CD14-positive monocyte (primary cell): ENCODE data around the gene COL9A3. TPM values are rescaled to one million over a fixed set of nuclear protein-coding genes. Genes with fewer than 3 reads are reported as not detected.
A peak's percentile ranks its signal among the peaks of the same experiment; 100 is the strongest.

Experiments
- DNase-seq, 3 donors: peaks; one replicate each; pipeline ENCODE4 v3.0.0-alpha.2; 2011 to 2022
- H2AFZ ChIP-seq: 2 replicates; pipeline ENCODE4 v1.6.0; 2012; ENCODE audit warnings: mild to moderate bottlenecking, low read depth, low read length, inconsistent platforms; ENCODE audit not compliant: insufficient read depth, poor library complexity, severe bottlenecking
- H3K27ac ChIP-seq, 2 donors: 1 replicate in 1 of 2; 2 replicates in 1 of 2; pipeline ENCODE4 v1.5.1; 2012 to 2013; ENCODE audit warnings: low read length in 2 of 2, control low read depth in 1 of 2, inconsistent platforms in 1 of 2, low read depth in 1 of 2, mild to moderate bottlenecking in 1 of 2
- H3K27me3 ChIP-seq, 2 donors: one replicate each; pipeline versions ENCODE4 v1.6.0 to v1.6.1; 2011 to 2013; ENCODE audit warnings: low read length in 2 of 2; ENCODE audit not compliant: control insufficient read depth in 2 of 2, insufficient read depth in 2 of 2
- H3K36me3 ChIP-seq, 2 donors: replicated peaks in 1 of 2; 1 replicate in 1 of 2; 2 replicates in 1 of 2; pipeline versions ENCODE4 v1.5.1 to v1.6.1; 2012 to 2013; ENCODE audit warnings: low read length in 2 of 2, control low read depth in 1 of 2, inconsistent platforms in 1 of 2, mild to moderate bottlenecking in 1 of 2; ENCODE audit not compliant: insufficient read depth in 2 of 2, control insufficient read depth in 1 of 2
- H3K4me1 ChIP-seq, 2 donors: 1 replicate in 1 of 2; 2 replicates in 1 of 2; pipeline versions ENCODE4 v1.5.1 to v1.6.1; 2012 to 2013; ENCODE audit warnings: low read length in 2 of 2, control low read depth in 1 of 2, inconsistent platforms in 1 of 2, mild to moderate bottlenecking in 1 of 2, moderate library complexity in 1 of 2; ENCODE audit not compliant: insufficient read depth in 2 of 2, control insufficient read depth in 1 of 2
- H3K4me2 ChIP-seq: replicated peaks from 2 replicates; pipeline ENCODE3; 2012; ENCODE audit warnings: low read length, moderate library complexity, mild to moderate bottlenecking; ENCODE audit not compliant: poor library complexity, severe bottlenecking; ENCODE audit errors: extremely low read depth
- H3K4me3 ChIP-seq, 3 experiments: fragments of 200-600 bp in 1 of 3; sonication (generic) in 1 of 3; replicated peaks in 1 of 3; 1 replicate in 2 of 3; 2 replicates in 1 of 3; pipeline ENCODE4 v1.5.1; 2011 to 2013; ENCODE audit warnings: low read length in 3 of 3, mild to moderate bottlenecking in 3 of 3, control low read depth in 2 of 3, low read depth in 2 of 3, inconsistent platforms in 1 of 3, moderate library complexity in 1 of 3
- H3K79me2 ChIP-seq: 2 replicates; pipeline ENCODE4 v1.6.0; 2012; ENCODE audit warnings: mild to moderate bottlenecking, control low read depth, inconsistent platforms, low read length, moderate library complexity; ENCODE audit not compliant: insufficient read depth
- H3K9ac ChIP-seq: 2 replicates; pipeline ENCODE4 v1.6.0; 2017; ENCODE audit warnings: low read length, mild to moderate bottlenecking; ENCODE audit not compliant: insufficient read depth, poor library complexity, severe bottlenecking
- H3K9me3 ChIP-seq, 2 donors: replicated peaks in 1 of 2; 1 replicate in 1 of 2; 2 replicates in 1 of 2; pipeline versions ENCODE4 v1.5.1 to v1.6.1; 2012 to 2013; ENCODE audit warnings: low read length in 2 of 2, control low read depth in 1 of 2; ENCODE audit not compliant: control insufficient read depth in 1 of 2, insufficient read depth in 1 of 2
- H4K20me1 ChIP-seq: 2 replicates; pipeline ENCODE4 v1.6.0; 2012; ENCODE audit warnings: mild to moderate bottlenecking, low read length, control low read depth, moderate library complexity; ENCODE audit not compliant: insufficient read depth
- H3K27ac Mint-ChIP-seq, 7 donors: one replicate each; pipeline ENCODE4 v1.8.0; 2020; ENCODE audit warnings: mild to moderate bottlenecking in 7 of 7, mixed read lengths in 7 of 7, moderate library complexity in 6 of 7, inconsistent platforms in 2 of 7
- H3K27me3 Mint-ChIP-seq, 3 donors: one replicate each; pipeline ENCODE4 v1.8.0; 2021 to 2022; ENCODE audit warnings: low read depth in 3 of 3, mild to moderate bottlenecking in 3 of 3, mixed read lengths in 3 of 3, moderate library complexity in 3 of 3, inconsistent platforms in 1 of 3
- H3K36me3 Mint-ChIP-seq, 2 donors: one replicate each; pipeline ENCODE4 v1.8.0; 2020; ENCODE audit warnings: mixed read lengths in 2 of 2, inconsistent platforms in 1 of 2, mild to moderate bottlenecking in 1 of 2
- H3K4me1 Mint-ChIP-seq: one replicate; pipeline ENCODE4 v1.8.0; 2020; ENCODE audit warnings: mild to moderate bottlenecking, mixed read lengths
- H3K4me3 Mint-ChIP-seq, 2 donors: one replicate each; pipeline ENCODE4 v1.8.0; 2020; ENCODE audit warnings: mild to moderate bottlenecking in 2 of 2, mixed read lengths in 2 of 2, moderate library complexity in 1 of 2
- H3K9me3 Mint-ChIP-seq, 7 donors: one replicate each; pipeline ENCODE4 v1.8.0; 2020 to 2022; ENCODE audit warnings: mixed read lengths in 7 of 7, mild to moderate bottlenecking in 6 of 7, moderate library complexity in 6 of 7, inconsistent platforms in 2 of 7
- CTCF ChIP-seq: fragments of 200-600 bp; IDR thresholded peaks from one replicate; pipeline ENCODE4 v1.8.0; 2022; ENCODE audit warnings: antibody characterized with exemption, mild to moderate bottlenecking
- WGBS: methylation state at CpG from one replicate; pipeline ENCODE4 v1.1.5; 2013; ENCODE audit warnings: missing lambda C conversion rate; ENCODE audit not compliant: insufficient coverage; 5-methylcytosine and 5-hydroxymethylcytosine counted together
- intact Hi-C, 2 donors: fragments of 100-400 bp; cut with micrococcal nuclease; formaldehyde crosslinking; loops; one replicate each; pipeline versions ENCODE4 v1.15.0 to v1.15.1; 2023
- polyA plus RNA-seq, 3 donors: library from polyadenylated mRNA; depleted of rRNA in 1 of 3; unstranded in 2 of 3; stranded (reverse) in 1 of 3; fragments of 300-500 nt in 2 of 3; fragments of >200 nt in 1 of 3; fragmentation: Illumina TruSeq in 2 of 3; gene quantifications; 1 replicate in 2 of 3; 2 replicates in 1 of 3; pipeline ENCODE4 v1.2.3, GENCODE V29; 2012 to 2021

COL9A3 gene
- polyA plus RNA-seq, 3 donors = 1.8 to 4.4 (median 2.6) TPM

- Histone ChIP-seq H3K9me3 (no peaks in the 10 kb centered on the region), H3K27me3 (no peaks in the 10 kb centered on the region), H3K79me2 (no peaks in the 10 kb centered on the region), H3K27ac (peak overlapping the region; percentile 40 to 46), H3K36me3 (no peaks in the 10 kb centered on the region), H2AFZ (peak overlapping the region; percentile 61), H3K4me1 (peaks cover 35 to 44% of the 10 kb centered on the region in 2 donors), H3K9ac (no peak overlapping the region), H3K4me3 (peak overlapping the region in 2 of 3 experiments; percentile 3 to 60), H4K20me1 (no peaks in the 10 kb centered on the region), H3K4me2 (peak overlapping the region; percentile 62)
- H3K4me1 Mint-ChIP-seq = peaks cover 36% of the 10 kb centered on the region
- TF ChIP-seq CTCF = no peak
- H3K27ac Mint-ChIP-seq = peak overlapping the region; percentile 21 to 89 (median 84)
- no peaks in the 10 kb centered on the region for H3K9me3 Mint-ChIP-seq
- H3K27me3 Mint-ChIP-seq = peaks cover 2 to 4% (median 3%) of the 10 kb centered on the region in 3 donors
- 42% methylated on average over 10 of the region's 14 CpGs for WGBS
- peak in 1 of 3 donors; percentile 63 for DNase-seq
- peaks cover 0 to 2% of the 10 kb centered on the region in 2 donors for H3K36me3 Mint-ChIP-seq
- peak overlapping the region; percentile 37 to 85 for H3K4me3 Mint-ChIP-seq
- intact Hi-C loops = no loop called here
These were observed 16.1 kb downstream of the COL9A3 start for GRCh38 chr20:62832951-62833391.

GRCh38 chr20:62834967-62835730 lies 18.3 kb downstream of the COL9A3 start:
- Histone ChIP-seq H3K9me3 (no peaks in the 10 kb centered on the region), H4K20me1 (no peaks in the 10 kb centered on the region), H3K9ac (no peak overlapping the region), H3K4me1 (peaks cover 42 to 52% of the 10 kb centered on the region in 2 donors), H3K27ac (no peak overlapping the region), H2AFZ (no peak overlapping the region), H3K27me3 (no peaks in the 10 kb centered on the region), H3K4me3 (no peak overlapping the region), H3K36me3 (no peaks in the 10 kb centered on the region), H3K79me2 (no peaks in the 10 kb centered on the region), H3K4me2 (no peak overlapping the region)
- Mint-ChIP-seq H3K36me3 (peaks cover 2 to 3% of the 10 kb centered on the region in 2 donors), H3K9me3 (no peaks in the 10 kb centered on the region), H3K27ac (no peak overlapping the region), H3K27me3 (peaks cover 2 to 3% (median 3%) of the 10 kb centered on the region in 3 donors), H3K4me3 (no peak overlapping the region), H3K4me1 (peaks cover 44% of the 10 kb centered on the region)
- WGBS = 98% methylated on average over 16 of the region's 24 CpGs
- intact Hi-C loops = no loop called here
- no peak for DNase-seq
- no peak for TF ChIP-seq CTCF
